ENCODE results near the gene CEBPZOS. TPM values are rescaled to one million over a fixed set of nuclear protein-coding genes. Genes with fewer than 3 reads are reported as not detected.
"Not testable (repeated sequence)": the region's sequence is repeated elsewhere in the genome, so short reads cannot be mapped to it uniquely, and the experiment has no call there.

Gene CEBPZOS
- total RNA-seq, 1 donor from 2014 or later: 65.0 TPM

DNA sequence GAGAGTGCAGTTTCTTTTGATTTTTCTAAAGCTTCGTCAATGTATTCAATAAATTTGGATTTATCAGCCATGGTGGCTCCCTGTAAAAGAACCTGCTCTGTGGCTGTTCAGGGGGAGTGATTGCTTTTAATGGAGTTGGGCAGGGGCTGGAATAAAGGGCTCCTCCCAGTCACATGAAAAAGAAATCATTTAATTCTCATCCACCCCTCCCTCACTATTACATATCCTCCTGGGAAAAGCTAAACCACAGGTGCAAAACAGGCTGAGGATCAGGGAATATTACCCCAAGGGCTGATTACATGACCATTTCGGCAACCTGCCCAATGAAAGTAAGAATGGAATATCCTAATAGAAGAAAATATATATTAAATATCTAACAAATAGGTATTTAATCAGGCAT lies 7.7 kb upstream of the CEBPZOS start, which contains the start of gene SULT6B1:
TSS of gene SULT6B1 (minus strand) at position 101 of the 400 bp plus-strand sequence. CDS start at position 71, 30 bp downstream.
- intact Hi-C loops (cut with DNase I): no loop called here
- DNase-seq (ENCODE audit: missing footprints) (no peak), ATAC-seq (no peak)

DNA sequence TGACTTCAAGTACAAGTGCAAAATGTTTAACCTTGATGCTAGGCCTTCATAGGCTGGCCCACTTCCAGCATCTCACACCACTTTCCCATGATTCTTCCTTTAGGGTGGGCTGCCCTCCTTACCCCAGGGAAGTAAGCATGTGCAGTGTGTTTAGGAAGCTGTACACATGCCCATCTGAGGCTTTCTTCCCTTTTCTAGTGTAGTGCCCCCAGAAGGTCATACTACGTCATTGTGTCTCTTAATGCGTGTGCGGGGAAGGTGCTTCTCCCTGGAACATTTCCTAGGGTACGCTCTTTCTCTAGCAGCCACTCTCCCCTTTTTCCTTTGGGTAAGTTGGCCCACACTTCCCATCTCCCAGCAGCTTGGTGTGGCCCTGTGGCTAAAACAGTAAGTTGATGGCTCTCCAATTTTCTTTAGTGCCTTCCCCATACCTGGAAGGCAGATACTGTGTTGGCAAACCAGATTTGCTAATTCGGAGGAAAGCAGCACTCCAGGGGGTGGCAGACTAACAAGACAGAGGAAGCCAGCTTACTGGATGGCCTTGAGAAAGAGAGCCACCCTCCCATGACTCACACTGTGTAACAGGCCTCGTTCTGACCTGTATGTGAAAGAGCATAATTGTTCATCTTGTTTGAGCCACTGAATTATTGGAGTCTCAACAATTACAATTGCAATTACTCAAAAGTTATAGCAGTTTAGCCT lies 6.7 kb upstream of the CEBPZOS start:
- intact Hi-C loops (cut with DNase I): no loop called here
- DNase-seq (ENCODE audit: missing footprints): no peak
- ATAC-seq: no peak

DNA sequence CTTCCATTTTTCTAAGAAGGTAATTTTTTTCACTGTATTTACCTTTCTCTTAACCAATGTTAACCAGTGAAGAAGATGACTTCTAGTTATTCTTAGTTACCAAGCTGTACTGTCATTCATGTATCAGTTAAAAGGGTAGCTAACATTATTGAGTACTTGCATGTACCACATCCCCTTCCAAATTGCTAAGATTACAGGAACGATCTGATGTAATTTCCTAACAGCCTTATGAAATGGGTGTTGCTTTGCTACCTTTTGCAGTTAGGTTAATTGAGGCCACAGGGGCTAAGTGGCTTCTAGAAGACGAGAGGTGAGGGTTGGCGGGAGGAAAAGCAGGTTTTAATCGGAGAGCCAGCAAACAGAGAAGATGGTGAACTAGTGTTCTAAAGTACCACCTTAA lies 6.0 kb upstream of the CEBPZOS start:
- DNase-seq (ENCODE audit: missing footprints): no peak
- no peak for ATAC-seq
- intact Hi-C loops (cut with DNase I): no loop called here

GRCh38 chr2:37191253-37191652 lies 5.0 kb upstream of the CEBPZOS start:
- intact Hi-C loops (cut with DNase I): no loop called here
- DNase-seq (ENCODE audit: missing footprints) (no peak), ATAC-seq (no peak)

DNA sequence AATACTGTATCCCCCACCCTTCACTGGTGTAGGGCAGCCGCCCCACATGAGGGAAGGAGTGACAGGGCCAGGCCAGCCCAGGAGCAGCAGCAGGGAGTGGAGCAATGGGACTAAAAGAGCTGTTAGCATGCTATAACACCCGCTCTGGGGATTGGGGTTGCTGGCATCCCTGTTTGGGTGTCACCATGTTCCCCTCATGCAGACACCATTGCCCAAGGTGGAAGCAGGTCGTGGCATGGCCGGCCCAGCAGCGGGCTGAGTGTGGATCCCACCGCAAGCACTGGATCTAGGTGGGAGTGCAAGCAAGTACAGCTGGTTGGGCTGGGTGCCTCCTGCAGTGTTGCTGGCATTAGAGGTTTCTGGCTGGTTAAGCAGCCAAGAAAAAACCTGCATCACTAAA lies 4.5 kb upstream of the CEBPZOS start:
- DNase-seq (ENCODE audit: missing footprints): no peak
- intact Hi-C loops (cut with DNase I): no loop called here

GRCh38 chr2:37192551-37192950 lies 3.7 kb upstream of the CEBPZOS start:
- ATAC-seq: no peak
- intact Hi-C loops (cut with DNase I): no loop called here

More for the DNA sequence above, 4.5 kb upstream of the CEBPZOS start:
- ATAC-seq: no peak

DNA sequence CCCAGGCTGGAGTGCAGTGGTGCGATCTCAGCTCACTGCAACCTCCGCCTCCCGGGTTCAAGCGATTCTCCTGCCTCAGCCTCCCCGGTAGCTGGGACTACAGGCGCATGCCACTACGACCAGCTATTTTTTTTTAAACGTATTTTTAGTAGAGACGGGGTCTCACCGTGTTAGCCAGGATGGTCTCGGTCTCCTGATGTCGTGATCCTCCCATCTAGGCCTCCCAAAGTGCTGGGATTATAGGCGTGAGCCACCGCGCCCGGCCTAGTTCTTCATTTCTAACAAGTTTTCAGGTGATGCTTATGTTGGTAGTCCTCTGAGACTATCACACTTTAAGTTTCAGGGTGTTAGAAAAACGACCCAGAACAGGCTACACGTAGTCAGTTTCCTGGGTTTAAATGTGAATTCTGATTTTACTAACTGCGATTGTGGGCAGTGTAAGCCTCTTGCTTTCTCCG lies 405 bp upstream of the CEBPZOS start:
- intact Hi-C loops (cut with DNase I): loop anchor here (2.0 kb wide), 1 partner anchor 39 kb away; the partner anchor contains the start of gene EIF2AK2
- not testable (repeated sequence) for ATAC-seq; DNase-seq (ENCODE audit: missing footprints)

More at GRCh38 chr2:37192551-37192950, 3.7 kb upstream of the CEBPZOS start:
- no peak for DNase-seq (ENCODE audit: missing footprints)

- intact Hi-C loops (cut with DNase I): no loop called here
- ATAC-seq: no peak
- DNase-seq (ENCODE audit: missing footprints): no peak
Measured at GRCh38 chr2:37198681-37199065, 2.4 kb downstream of the CEBPZOS start.

DNA sequence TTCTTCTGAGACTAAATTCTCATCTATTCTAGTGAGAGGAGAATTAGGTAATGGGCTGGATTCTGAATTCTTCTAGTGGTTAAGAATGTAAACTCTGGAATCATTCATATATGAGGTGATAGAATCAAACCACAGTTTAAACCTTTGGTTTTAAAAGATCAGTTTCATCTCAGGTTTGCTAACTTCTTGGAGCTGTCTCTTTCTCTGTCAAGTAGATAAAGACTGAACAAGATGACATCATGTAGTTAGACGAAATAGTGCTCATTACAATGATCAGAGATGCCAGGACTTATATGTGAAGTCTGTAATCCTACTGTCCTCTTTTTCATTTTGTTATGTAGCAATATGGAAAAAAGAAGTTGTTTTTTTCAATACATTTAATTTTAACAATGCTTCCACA lies 4.9 kb downstream of the CEBPZOS start:
- DNase-seq (ENCODE audit: missing footprints) (no peak), ATAC-seq (no peak)
- intact Hi-C loops (cut with DNase I): no loop called here

DNA sequence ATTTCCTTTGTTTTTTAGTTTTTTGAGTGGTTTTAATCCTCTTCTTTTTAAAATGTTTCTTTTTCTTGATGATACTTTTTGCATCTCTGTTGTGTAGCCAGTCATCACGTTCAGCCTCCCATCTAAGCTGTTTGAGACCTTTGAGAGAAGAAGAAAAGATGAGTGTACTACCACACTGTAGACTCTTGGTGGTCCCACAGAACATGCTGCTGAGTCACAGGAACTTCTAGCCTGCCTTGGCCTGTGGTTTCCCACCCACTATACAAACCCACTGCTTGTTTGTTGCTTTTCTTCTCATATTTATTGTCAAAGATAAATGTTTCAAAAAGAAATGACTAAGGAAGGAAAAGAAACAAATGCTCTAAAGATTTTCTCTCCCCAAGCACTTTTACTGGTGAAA lies 5.5 kb downstream of the CEBPZOS start:
- DNase-seq (ENCODE audit: missing footprints) (no peak), ATAC-seq (no peak)
- intact Hi-C loops (cut with DNase I): no loop called here

- ATAC-seq: no peak
- intact Hi-C loops (cut with DNase I): no loop called here
- DNase-seq (ENCODE audit: missing footprints): no peak
Measured at GRCh38 chr2:37203708-37204107, 7.4 kb downstream of the CEBPZOS start.

- intact Hi-C loops (cut with DNase I); ATAC-seq; DNase-seq (ENCODE audit: missing footprints): not testable (repeated sequence)
Measured at GRCh38 chr2:37205071-37205661, 8.9 kb downstream of the CEBPZOS start.

DNA sequence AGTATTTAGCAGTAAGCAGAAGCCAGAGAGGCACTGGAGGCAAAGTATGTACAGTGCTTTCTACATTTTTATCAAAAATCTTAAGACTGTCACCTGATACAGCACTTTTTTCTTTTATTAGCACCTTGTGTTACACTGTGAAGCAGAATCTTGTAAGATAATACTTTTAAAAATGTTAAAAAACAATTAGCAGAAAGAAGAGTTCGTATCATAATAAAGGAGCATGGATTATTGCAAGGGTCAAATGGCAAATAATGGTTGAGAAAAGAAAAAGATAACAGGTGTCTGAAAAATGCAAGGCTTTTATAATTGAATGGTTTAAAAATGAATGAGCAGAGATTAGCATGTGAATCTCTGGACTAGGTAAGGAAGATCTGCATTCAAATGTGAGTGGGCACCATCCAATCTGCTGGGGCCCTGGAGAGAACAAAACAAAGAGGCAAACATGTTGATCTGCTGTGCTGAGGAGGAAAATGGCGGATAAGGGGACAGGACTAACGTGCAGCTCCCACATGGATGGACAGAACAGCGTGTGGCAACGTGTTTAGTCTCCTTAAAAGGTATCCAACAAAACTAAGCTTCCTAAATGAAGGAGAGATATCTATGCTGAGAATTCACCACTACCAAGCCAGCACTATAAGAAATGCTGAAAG lies 9.5 kb downstream of the CEBPZOS start:
- no peak for DNase-seq (ENCODE audit: missing footprints)
- no peak for ATAC-seq
- intact Hi-C loops (cut with DNase I): no loop called here

- DNase-seq (ENCODE audit: missing footprints); intact Hi-C loops (cut with DNase I); ATAC-seq: not testable (repeated sequence)
Measured at GRCh38 chr2:37206760-37207159, 10.5 kb downstream of the CEBPZOS start.

GRCh38 chr2:37211212-37211611 lies 14.9 kb downstream of the CEBPZOS start:
- ATAC-seq (no peak), DNase-seq (ENCODE audit: missing footprints) (no peak)
- intact Hi-C loops (cut with DNase I): no loop called here

DNA sequence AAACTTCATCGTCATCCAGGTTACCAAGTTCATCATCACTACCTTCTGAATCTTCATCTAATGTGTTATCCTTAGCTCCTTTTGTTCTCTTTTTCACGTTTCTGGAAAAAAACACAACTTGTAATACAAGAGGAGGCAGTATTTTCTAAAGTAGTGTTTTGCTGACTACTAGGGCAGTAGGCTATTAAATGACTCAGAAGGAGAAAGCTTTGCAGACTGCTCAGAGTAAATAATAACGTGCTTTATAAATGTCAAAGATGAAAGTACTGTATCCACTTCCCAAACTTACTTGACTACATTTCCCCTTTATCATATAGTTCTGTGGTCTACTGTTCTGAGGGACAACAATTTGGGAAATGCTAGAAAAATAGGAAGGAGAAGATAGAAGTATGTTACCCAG lies 15.6 kb downstream of the CEBPZOS start:
- DNase-seq (ENCODE audit: missing footprints) (no peak), ATAC-seq (no peak)
- intact Hi-C loops (cut with DNase I): no loop called here

- ATAC-seq: no peak
- intact Hi-C loops (cut with DNase I): no loop called here
- DNase-seq (ENCODE audit: missing footprints): no peak
Measured at GRCh38 chr2:37215250-37215649, 19.0 kb downstream of the CEBPZOS start.

- ATAC-seq: no peak
- intact Hi-C loops (cut with DNase I): no loop called here
- DNase-seq (ENCODE audit: missing footprints): no peak
Measured at GRCh38 chr2:37219046-37219445, 22.8 kb downstream of the CEBPZOS start.

DNA sequence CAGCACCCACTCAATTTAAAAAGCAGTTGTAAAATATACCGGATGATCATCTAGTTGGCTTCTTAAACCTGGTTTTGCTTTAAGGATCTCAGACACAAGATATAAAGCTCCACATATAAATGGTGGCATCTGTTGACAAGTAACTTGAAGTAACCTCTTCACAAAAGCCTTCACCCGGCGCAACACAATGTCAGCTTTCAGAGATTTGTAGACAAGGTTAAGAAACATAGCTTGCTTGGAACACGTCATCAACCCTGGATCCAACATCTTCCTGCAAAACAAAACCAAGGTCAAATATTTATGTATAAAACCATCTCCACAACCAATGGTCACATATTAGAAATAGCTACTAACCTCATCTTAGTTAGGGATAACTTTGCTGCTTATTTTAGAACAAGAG lies 26.8 kb downstream of the CEBPZOS start:
- no peak for DNase-seq (ENCODE audit: missing footprints)
- no peak for ATAC-seq
- intact Hi-C loops (cut with DNase I): no loop called here

DNA sequence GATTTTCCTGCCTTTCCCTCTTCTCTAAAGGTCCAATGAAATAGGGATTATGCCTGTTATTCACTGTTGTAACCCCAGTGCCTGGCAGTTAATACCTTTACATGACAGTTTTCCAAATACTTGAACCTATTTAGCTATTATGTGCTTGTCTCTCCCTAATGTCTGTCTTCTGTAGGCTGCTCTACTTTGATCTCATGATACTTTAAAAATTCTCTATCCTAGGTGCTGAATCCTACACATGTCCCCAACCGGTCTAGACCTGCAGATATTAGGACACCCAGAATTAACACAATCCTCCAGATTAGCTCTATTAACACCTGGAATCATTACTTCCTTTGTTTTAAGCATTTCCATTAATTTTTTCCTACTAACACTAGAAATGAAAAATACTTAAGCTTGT lies 27.8 kb downstream of the CEBPZOS start:
- no peak for ATAC-seq
- no peak for DNase-seq (ENCODE audit: missing footprints)
- intact Hi-C loops (cut with DNase I): no loop called here
